ENCODE results near the gene P2RX6.
A peak's percentile ranks its signal among the peaks of the same experiment; 100 is the strongest.
"Not testable (repeated sequence)": the region's sequence is repeated elsewhere in the genome, so short reads cannot be mapped to it uniquely, and the experiment has no call there.

The P2RX6 gene

DNA sequence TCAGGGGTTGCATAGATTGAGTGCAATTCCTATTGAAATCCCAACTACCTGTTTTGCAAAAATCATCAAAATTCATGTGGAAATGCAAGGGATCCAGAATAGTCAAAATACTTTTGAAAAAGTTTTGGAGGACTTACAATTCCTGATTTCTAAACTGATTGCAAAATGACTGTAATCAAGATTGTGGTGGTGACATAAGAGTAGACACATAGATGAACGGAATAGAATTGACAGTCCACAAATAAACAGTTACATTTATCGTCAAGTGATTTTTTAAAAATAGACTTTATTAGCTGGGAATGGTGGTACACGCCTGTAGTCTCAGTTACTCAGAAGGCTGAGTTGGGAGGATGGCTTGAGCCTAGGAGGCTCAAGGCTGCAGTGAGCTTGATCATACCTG lies 20.0 kb downstream of the P2RX6 start:
- no peak for DNase-seq

DNA sequence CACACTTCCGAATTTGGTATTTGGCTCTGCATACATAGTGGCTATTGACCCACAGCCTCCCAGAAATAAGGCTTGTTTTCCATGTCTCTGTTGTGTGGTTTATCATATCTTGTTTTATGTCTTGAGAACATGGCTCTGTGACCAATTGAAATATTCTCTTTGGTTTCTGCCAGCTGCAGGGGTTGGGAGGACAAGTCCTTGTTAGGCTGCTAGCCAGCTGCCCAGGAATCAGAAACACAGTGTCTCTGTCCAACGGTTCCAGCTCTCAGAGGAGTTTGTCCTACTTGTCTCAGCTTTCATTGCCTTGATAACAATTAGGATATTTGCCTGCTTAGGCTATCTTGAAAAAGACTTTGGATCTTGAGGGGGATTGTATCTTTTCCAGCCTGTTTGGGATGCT lies 23.4 kb downstream of the P2RX6 start:
- DNase-seq = no peak

DNA sequence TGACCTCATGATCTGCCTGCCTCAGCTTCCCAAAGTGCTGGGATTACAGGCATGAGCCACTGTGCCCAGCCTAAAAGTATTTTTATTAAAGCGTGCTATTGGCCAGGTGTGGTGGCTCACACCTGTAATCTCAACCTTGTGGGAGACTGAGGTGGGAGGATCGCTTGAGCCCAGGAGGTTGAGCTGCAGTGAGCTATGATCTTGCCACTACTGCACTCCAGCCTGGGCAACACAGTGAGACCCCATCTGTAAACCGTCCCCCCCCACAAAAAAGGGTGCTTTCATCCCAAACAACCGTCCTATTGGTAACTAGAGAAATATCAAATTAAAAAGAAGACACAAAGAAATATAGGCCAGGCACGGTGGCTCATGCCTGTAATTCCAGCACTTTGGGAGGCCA lies 24.2 kb downstream of the P2RX6 start:
- DNase-seq = not testable (repeated sequence)

DNA sequence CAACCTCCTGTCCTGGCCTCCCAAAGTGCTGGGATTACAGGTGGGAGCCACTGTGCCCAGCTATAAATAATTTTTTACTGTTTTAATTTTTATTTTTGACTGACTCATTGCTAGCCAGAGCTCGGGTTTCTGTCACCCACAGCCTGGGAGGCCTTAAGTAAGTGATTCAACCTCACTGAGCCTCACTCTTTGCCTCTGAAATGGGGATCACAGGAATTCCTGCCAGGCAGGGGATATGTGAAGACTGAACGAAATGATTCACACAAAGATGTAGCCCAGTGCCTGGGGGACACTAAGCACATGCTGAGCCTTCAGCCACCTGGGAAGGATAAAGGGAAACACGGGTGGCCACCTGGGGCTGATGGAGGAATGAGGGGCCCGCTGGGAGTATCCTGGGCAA lies 27.0 kb downstream of the P2RX6 start:
- DNase-seq = no peak

DNA sequence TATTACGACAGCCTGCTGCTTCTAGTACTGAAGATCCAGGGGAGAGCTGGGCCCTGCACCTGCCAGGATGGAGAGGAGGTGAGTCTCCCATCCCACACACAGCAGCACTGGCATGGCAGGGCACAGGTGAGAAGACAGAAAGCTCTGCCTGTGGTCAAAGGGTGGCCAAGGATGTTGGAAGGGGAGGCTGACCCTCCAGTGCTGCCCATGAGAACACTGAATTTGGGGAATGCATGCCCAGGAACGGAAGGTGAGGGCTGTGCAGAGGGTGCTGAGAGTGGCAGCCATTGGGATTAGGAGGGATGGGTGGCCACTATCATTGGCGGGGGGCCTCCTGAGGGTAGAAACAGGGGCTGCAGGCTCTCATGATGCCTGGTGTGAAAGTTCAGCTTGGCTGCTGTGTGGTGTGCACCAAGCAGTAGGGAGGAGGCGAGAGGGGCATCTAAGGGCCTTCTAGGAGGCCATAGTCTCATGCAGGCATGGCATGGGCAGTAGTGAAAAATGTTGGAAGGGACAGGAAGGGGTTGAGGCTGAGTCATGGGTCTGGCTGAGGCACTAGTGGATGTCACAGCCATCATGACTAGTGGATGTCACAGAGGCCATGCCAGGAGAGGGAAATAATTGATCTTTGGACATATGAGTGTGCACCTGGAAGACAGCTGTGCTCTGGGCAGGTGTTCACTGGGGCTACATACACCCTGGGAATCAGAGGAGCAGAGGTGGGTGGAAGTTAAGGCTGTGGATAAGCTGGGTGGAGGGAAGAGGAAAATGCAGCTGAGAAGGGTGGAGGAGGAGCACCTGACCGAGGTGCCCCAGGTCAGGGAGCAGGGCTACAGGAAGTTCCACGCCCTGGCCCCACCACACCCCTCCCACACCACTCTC lies 28.3 kb downstream of the P2RX6 start:
- no peak for DNase-seq

DNA sequence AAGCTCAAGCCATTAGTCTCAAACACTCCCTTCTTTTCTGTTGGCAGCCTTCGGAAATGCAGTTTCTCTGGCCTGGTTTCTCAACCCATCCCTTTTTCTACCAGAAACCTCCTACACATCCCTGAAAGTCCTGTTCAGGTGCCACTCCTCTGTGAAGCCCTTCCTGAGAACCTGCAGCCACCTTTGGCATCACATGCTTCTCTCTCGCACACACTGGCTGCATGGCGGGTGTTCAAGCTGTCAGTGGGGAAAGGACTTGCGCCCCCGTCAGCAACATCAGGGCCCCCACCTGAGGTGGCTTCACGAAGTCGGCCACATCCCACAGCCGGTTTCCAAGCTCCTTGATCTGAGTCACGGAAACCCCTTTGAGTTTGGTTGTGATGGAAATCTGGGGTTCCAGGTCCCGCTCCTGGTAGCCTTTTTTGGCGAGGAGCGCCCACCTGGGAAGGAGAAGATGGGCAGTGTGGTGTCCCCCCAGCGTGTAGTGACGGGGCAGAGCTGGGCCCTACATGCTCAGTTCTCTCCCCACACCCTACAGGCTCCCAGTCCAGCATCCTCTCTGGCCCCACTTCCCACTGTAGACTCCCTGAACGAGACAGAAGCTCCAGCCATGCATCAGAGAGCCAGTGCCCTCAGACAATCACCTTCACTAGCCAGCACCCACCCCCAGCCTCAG lies 29.0 kb downstream of the P2RX6 start:
- no peak for DNase-seq

DNA sequence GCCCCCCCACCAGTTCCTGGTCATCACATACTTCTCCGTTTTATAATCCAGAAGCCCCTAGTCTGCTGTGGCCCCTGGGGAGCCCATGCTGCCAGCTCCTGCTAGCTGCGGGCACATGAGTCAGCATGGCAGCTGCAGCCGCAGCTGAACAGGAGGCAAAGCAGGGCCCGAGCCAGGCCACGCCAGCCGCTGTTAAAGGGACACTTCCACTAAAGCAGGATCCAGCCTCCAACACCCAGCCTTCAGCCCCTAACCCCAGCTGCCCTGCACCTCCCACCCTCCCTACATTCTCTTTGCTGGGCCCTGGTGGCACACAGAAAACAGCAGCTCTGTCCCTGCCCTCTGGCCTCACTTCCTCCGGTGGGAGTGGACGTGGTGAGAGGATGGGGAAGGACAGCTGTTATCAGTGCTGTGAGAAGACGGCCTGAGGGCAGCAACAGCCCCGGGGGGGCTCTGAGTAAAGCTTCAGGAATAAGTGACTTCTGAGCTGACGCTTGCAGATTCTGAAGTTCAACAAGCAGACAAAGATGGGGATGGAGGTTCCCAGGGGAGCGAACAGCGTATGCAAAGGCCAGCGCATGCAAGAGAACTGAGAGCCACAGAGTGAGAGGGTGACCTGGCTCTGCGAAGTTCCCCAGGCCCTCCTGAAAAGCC lies 30.1 kb downstream of the P2RX6 start:
- DNase-seq = no peak

DNA sequence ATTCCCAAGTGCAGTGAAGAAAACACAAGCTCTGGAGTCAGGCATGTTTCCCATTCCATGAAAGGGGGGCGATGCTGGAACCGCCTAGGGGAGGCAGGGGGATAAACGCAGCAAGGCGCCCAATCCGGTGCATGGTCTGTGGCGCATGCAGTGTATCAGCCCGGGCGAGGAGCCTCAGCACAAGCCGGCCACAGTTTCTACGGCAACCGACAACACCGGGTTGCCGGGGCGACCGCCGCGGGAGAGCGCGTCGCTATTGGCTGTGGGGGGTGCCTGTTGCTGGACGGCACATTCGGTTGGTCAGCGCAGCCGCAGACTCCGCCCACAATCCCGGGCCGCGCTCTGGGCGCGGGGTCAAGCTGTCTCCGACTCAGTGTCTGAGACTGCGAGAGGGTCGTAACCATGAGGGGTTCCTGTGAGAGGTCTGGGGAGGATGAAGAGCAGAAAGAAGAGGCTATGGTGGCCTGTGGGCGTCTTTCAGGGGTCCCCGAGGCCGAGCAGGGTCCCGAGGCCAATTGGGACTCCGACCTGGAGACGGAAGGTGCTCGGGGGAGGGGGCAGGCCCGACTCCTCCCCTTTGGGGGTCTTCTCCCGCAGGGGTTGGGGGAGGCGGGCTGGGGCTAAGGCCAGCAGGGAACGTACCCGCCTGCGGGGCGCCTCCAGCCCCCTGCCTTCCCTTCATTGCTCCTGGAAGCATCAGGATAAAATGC lies 30.8 kb downstream of the P2RX6 start, which contains the start of gene LRRC74B:
LRRC74B (plus strand) TSS at position 362 of the 710 bp plus-strand sequence; CDS start at position 403, 41 bp downstream.
- DNase-seq = peak; percentile 71

DNA sequence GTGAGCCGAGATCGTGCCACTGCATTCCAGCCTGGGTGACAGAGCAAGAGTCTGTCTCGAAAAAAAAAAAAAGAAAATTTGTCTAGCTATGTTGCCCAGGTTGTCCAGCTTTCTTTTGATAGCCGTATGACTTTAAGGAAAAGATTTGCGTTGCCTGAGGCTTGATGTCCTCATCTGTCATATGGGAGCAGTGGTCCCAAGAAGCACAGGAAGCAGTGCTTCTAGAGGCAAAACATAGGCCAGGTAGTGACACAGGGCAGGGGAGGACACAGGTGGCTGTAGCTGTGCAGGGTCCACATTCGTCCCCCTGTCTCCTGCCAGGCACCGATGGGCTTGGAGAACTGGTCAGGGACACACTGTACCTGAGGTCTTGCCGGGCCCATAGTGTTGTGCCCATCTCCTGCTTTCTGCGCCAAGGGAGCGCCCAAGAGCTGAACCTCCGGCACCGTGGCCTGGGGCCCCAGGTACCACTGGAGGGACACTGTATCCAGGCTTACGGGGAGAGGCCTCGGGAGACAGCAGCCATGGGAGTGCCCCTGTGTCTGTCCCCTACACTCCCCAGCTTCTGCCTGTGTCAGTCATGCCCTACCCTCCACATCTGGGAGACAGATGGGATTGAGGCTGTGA lies 32.2 kb downstream of the P2RX6 start:
- DNase-seq = no peak

DNA sequence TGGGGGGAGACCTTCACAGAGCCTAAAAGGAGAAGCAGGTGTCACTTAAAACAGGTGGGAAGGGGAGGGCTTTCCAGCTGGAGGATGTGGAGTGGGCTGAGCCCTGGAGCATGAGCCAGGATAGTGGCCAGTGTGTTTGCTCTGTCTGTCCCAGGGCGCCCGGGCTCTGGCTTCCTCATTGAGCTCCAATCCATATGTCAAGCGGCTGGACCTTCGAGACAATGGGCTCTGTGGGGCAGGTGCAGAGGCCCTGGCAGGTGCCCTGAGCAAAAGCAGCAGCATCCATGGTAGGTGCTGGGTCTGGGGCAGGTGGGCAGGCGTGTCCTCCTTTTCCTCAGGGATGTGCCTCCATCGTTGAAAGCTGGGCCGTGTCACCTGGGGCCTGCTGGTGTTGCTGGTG lies 32.8 kb downstream of the P2RX6 start:
- no peak for DNase-seq

DNA sequence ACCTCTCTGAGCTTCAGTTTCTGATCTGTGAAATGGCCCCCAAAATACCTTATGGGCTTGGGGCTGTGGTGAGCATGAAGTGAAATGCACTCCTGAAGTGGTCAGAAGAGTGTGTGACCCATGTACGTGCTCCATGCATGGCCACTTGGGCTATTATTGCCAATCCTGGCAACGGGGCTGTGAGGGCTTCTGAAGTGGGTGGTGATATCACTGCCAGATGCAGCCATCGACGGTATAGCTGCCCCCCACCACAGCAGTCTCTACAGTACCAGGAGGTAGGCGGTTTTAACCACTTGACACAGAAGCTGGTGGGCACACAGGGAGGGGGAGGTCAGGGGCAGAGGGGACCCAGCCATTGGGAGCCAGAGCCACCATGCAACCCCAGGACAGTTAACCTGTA lies 33.5 kb downstream of the P2RX6 start:
- DNase-seq = not testable (repeated sequence)

DNA sequence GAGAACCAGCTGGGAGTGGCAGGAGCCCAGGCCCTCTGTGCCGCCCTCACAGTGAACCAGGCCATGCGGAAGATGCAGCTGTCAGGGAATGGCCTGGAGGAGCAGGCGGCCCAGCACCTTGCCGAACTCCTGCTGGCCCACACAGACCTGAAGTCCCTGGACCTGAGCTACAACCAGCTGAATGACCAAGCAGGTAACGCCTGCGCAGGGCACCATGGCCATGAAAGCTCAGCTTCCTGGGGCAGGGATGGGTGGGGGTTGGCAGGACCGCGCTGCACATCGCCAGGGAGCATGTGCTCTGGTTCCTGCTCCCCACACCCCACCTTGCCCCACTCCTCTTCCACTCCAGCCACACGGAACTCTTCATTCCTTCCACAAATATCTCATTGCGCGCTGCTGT lies 34.0 kb downstream of the P2RX6 start:
- DNase-seq = not testable (repeated sequence)

DNA sequence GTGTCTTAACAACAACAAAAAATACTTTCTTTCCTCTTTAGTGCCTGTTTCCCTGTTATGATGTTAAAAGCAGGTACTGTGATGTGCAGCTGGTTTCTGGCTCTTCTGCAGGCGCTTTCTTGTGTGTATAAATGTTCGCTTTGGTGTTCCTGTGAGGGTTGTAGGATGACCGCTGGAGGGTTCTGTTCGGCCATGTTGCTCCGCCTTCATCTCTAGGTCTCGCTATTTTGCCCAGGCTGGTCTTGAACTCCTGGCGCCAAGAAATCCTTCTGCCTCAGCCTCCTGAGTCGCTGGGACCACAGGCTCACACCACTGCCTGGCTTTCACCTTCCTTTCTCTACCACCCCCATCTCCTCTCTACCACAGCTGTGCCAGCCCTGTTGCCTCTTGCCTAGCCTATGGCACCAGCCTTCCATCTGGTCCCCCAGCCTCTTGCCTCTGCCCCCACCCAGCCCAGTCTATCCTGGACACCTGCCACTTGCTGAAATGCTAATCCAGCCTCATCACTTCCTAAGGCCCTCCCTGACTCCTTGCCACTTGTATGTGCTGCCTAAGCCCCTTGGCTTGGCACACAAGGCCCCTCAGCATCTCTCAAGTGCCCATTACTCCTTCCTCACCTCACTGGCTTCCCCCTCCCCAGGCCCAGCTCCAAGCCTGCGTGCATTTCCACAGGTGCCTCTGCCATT lies 36.3 kb downstream of the P2RX6 start:
- no peak for DNase-seq

DNA sequence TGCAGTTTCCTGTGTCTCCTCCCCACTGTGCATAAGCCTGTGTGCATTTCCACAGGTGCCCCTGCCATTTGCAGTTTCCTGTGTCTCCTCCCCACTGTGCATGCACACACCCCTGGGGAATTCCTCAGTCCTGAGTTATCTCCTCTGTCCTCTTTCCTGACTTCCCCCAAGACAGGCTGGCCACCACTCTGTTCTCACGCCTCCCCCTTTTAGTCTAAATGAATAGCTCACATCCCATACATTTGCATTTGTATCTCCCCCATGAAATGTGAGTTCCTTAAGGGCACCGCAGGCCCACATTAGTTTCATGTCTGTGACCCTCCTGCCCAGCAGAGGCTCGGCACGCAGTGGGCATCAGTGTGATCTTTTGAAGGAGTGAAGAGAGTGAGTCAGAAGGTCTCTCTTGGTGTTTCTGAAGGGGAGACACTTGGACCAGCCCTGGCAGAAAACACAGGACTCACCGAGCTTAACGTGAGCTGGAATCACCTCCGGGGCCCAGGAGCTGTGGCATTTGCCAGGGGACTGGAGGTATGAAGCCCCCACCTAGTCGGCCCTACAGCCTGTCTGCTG lies 37.0 kb downstream of the P2RX6 start:
- no peak for DNase-seq

DNA sequence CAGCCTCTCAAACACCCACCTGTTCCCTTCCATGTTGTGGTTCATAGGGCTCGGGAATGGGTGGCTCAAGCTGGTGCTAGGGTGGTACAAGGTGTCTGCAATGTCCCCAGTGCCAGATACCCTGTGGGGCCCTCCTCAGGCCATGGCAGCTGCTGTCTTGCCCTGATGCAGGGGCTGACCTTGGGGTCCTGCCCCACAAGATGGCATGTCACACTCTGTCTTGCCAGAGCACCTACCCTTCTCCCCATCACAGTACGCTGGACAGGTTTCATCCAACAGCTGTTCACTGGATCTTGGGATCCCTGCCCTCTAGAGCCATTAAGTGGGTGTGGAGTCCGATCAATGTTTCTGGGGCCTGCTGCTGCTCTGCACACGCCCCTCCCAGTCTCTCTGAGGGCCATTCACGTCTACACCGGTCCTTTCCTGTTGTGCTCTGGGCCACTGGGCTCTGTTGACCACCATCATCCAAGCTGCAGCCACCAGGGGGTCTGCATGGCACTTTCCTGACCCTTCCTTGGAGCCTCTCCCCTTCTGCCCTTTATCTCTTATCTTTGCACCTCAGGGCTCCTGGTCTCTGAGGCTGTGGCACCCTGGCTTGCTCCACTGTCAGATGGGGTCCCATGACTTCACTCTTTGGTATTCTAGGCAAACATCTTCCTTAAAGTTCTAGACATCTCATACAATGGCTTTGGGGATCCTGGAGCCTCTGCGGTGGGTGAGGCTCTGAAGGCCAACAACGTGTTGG lies 37.9 kb downstream of the P2RX6 start:
- no peak for DNase-seq

DNA sequence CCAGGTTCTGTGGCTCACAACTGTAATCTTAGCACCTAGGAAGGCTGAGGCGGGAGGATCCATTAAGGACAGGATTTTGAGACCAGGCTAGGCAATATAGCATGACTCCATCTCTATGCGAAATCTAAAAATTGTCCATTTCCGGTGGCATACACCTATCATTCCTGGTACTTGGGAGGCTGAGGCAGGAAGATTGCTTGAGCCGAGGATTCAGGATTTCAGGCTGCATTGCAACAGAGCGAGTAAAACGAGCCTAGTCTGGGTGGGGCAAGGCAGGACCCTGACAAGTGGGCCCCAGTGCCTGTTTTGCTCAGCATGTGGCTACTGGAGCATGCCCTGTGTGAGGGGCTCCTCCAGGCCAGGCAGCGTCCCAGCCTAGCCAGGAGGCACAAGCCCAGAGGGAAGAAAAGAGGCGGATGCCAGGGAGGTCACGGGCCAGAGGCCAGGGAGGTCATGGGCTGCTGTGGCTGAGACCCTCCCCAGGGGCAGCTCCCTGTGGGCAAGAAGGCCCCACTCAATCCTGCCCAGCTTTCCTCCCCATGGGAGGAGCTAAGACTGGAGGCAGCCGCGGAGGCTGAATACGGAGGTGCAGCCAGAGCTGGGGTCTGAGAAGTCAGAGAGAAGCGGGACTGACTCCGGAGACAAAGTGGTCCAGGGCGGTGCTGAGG lies 39.2 kb downstream of the P2RX6 start:
- DNase-seq = no peak

DNA sequence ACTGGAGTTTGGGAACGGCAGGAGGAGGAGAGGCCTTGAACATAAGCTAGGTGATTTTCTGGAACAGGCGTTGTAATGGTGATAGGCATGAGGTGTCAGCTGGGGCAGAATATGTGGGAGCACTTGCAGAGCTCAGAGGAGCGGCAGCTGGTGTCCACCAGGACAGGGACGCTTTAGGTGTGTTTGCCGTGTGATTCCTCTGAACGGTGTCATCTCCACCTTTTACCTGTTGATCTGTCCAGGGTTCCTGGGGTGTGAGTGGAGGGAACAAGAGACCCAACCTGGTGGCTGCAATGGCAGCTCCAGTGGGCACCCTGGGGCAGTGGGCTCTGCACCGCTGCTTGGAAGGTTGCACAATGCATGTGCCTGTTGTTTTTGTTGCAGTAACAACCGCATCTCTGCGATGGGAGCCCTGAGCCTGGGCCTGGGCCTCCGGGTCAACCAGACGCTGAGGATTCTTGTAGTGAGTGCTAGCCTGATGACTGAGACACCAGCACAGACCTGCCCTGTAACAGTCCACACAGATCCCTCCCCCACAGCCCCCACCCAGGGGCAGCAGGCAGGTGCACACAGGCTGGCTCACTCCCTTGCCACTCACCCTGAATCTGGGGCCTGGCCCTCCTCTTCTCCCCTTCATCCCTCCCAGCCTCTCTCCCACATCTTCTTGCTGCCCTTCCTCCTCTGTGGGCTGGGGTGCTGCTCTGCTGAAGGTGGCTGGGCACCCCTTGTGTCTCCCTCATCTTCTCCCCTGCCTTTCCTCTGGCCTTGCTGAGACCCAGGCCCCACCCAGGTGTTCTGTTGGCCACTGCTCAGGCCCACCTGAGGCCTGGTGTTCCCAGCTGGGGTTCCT lies 40.0 kb downstream of the P2RX6 start:
- no peak for DNase-seq

DNA sequence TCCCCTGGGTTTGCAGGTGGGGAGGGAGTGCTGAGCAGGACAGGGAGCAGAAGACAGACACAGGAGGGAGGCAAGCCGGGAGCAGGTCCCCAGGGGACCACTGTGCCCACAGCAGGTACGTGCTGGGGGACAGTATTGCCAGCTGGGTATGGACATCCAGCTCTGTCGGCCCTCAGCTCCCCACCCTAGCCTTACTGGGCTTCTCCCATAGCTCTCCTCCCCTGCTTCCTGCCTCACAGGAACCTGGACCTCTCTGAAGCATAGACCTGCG lies 40.5 kb downstream of the P2RX6 start:
- no peak for DNase-seq

DNA sequence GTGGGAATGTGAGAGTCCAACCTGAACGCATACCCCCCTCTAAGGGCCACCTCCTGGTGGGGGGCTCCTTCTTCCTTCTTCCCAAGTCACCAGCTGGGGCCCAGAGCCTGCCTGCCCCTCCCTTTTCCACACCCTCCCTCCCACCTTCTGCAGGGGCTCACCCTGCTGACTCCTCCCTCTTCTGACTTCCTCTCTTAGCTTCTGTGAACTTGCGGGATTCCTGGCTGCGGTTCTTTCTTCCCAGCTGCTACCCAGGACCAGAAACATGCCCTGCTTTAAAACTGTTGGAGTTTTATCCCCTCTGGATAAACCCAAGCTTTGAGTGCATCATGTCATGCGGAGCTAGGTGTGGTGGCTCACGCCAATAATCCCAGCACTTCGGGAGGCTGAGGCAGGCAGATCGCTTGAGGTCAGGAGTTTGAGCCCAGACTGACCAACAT lies 40.9 kb downstream of the P2RX6 start:
- DNase-seq = no peak

DNA sequence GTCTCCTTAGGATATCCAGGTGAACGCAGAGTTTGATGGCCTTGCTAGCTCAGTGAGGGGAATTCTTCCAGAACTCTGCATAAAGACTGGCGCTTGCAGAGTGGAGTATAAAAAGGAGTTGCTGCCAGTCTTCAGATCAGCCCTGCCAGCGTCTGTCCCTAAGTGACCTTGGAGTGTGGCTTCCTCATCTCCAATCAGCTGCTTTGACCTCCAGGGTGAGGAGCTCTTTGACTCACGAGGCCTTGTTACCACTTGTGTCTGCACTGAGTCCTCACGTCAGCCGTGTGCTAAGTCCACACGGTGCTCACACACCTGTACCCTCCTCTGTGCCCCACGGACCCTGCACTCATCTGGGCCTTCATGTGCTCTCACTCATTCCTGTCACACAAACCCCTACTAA lies 45.4 kb downstream of the P2RX6 start:
- DNase-seq = not testable (repeated sequence)
